Measurements from ENCODE around the gene GOLGA1. TPM values are rescaled to one million over a fixed set of nuclear protein-coding genes. Genes with fewer than 3 reads are reported as not detected.
"Not testable (repeated sequence)": the region's sequence is repeated elsewhere in the genome, so short reads cannot be mapped to it uniquely, and the experiment has no call there.

GOLGA1 gene
- total RNA-seq, 1 experiment from 2014 or later = 22.8 TPM

GRCh38 chr9:124846969-124847368 is 93.9 kb downstream of the GOLGA1 start:
- CTCF ChIA-PET = interaction anchor here (0.5 to 29.4 kb wide), 7 partner anchors 9 to 417 kb away, joined by 3 to 927 read pairs (median 4); partner anchors contain the start of genes NR6A1 and OLFML2A
- BruUV-seq (replicated peaks) = no TSS peak
- no peak for DNase-seq (ENCODE audit: unreplicated experiment)

GRCh38 chr9:124846467-124846866 is 94.4 kb downstream of the GOLGA1 start:
- BruUV-seq (replicated peaks); H3K9me3 Mint-ChIP-seq (ENCODE audit: unreplicated experiment); intact Hi-C loops (cut with micrococcal nuclease); H3K36me3 Mint-ChIP-seq (ENCODE audit: insufficient read depth, unreplicated experiment); H3K4me1 Mint-ChIP-seq (ENCODE audit: insufficient read depth, unreplicated experiment); H3K27me3 Mint-ChIP-seq (ENCODE audit: insufficient read depth, unreplicated experiment); H3K27ac Mint-ChIP-seq (ENCODE audit: low read depth, unreplicated experiment); H3K4me3 Mint-ChIP-seq (ENCODE audit: unreplicated experiment); DNase-seq (ENCODE audit: unreplicated experiment): not testable (repeated sequence)
- POLR2A ChIA-PET = interaction anchor here (0.7 to 1.1 kb wide), 3 partner anchors 71 to 95 kb away, joined by 3 to 4 read pairs (median 3); no protein-coding TSS in a partner anchor
- CTCF ChIA-PET = interaction anchor here (0.6 to 29.4 kb wide), 7 partner anchors 10 to 416 kb away, joined by 3 to 927 read pairs (median 4); partner anchors contain the start of genes NR6A1 and OLFML2A

More at GRCh38 chr9:124846969-124847368, 93.9 kb downstream of the GOLGA1 start:
- no peak overlapping the region for H3K4me3 Mint-ChIP-seq (ENCODE audit: unreplicated experiment)
- no peaks in the 10 kb centered on the region for H3K9me3 Mint-ChIP-seq (ENCODE audit: unreplicated experiment)
- H3K36me3 Mint-ChIP-seq (ENCODE audit: insufficient read depth, unreplicated experiment) = no peaks in the 10 kb centered on the region
- H3K27ac Mint-ChIP-seq (ENCODE audit: low read depth, unreplicated experiment) = no peak overlapping the region
- intact Hi-C loops (cut with micrococcal nuclease) = no loop called here
- H3K4me1 Mint-ChIP-seq (ENCODE audit: insufficient read depth, unreplicated experiment) = no peaks in the 10 kb centered on the region
- POLR2A ChIA-PET = interaction anchor here (0.9 to 1.7 kb wide), 3 partner anchors 71 to 75 kb away, joined by 3 to 6 read pairs (median 3); partner anchors contain the start of gene NR6A1
- no peak for TF ChIP-seq CTCF (IDR thresholded peaks at IDR 0.05; ENCODE audit: unreplicated experiment)
- H3K27me3 Mint-ChIP-seq (ENCODE audit: insufficient read depth, unreplicated experiment) = no peaks in the 10 kb centered on the region

GRCh38 chr9:124844291-124844690 is 96.6 kb downstream of the GOLGA1 start:
- intact Hi-C loops (cut with micrococcal nuclease) = no loop called here
- ChIA-PET CTCF (interaction anchor here (0.6 to 29.4 kb wide), 3 partner anchors 9 to 70 kb away, joined by 3 to 927 read pairs (median 159); partner anchors contain the start of genes NR6A1, OLFML2A and WDR38), POLR2A (interaction anchor here (0.7 kb wide), 1 partner anchor 222 kb away, joined by 3 read pairs; no protein-coding TSS in a partner anchor)
- no TSS peak for BruUV-seq (replicated peaks)
- no peak for TF ChIP-seq CTCF (IDR thresholded peaks at IDR 0.05; ENCODE audit: unreplicated experiment)
- Mint-ChIP-seq H3K27me3 (ENCODE audit: insufficient read depth, unreplicated experiment) (no peaks in the 10 kb centered on the region), H3K36me3 (ENCODE audit: insufficient read depth, unreplicated experiment) (no peaks in the 10 kb centered on the region), H3K4me1 (ENCODE audit: insufficient read depth, unreplicated experiment) (no peaks in the 10 kb centered on the region), H3K4me3 (ENCODE audit: unreplicated experiment) (no peak overlapping the region), H3K27ac (ENCODE audit: low read depth, unreplicated experiment) (no peak overlapping the region), H3K9me3 (ENCODE audit: unreplicated experiment) (no peaks in the 10 kb centered on the region)
- DNase-seq (ENCODE audit: unreplicated experiment) = no peak

- DNase-seq (ENCODE audit: unreplicated experiment) = no peak
- H3K27me3 Mint-ChIP-seq (ENCODE audit: insufficient read depth, unreplicated experiment) = no peaks in the 10 kb centered on the region
- POLR2A ChIA-PET = no interaction called here
- no peak overlapping the region for H3K4me3 Mint-ChIP-seq (ENCODE audit: unreplicated experiment)
- TF ChIP-seq CTCF (IDR thresholded peaks at IDR 0.05; ENCODE audit: unreplicated experiment) = no peak
- intact Hi-C loops (cut with micrococcal nuclease) = no loop called here
- CTCF ChIA-PET = interaction anchor here (0.7 to 29.4 kb wide), 5 partner anchors 9 to 69 kb away, joined by 3 to 927 read pairs (median 4); partner anchors contain the start of genes NR6A1, OLFML2A and WDR38
- H3K27ac Mint-ChIP-seq (ENCODE audit: low read depth, unreplicated experiment) = no peak overlapping the region
- no peaks in the 10 kb centered on the region for H3K9me3 Mint-ChIP-seq (ENCODE audit: unreplicated experiment)
- no peaks in the 10 kb centered on the region for H3K4me1 Mint-ChIP-seq (ENCODE audit: insufficient read depth, unreplicated experiment)
- H3K36me3 Mint-ChIP-seq (ENCODE audit: insufficient read depth, unreplicated experiment) = no peaks in the 10 kb centered on the region
- BruUV-seq (replicated peaks) = no TSS peak
Measured at GRCh38 chr9:124843456-124844034, 97.3 kb downstream of the GOLGA1 start.

All from MCF 10A (cell line).